IMR-90 (cell line): ENCODE results near the gene ZEB2. TPM values are rescaled to one million over a fixed set of nuclear protein-coding genes. Genes with fewer than 3 reads are reported as not detected.

ENCODE experiments used
- ATAC-seq: fragments of 200-7000 bp; cut with Tn5 transposase; 2 replicates; pipeline ENCODE4 v1.9.1; 2020; ENCODE audit warnings: low read depth, mild to moderate bottlenecking, moderate library complexity
- BruUV-seq: library from RNA; stranded (reverse); fragments of 400-500 nt; replicated peaks from 2 replicates; lab custom pipeline; 2021; lab: Mats Ljungman, UMichigan
- CTCF ChIA-PET: fragments of 300-600 bp; formaldehyde crosslinking; extraction: SDS; loops from one replicate; lab custom pipeline; 2021; ENCODE audit warnings: antibody characterized with exemption; lab: Yijun Ruan, JAX
- POLR2A ChIA-PET: fragments of 300-600 bp; sonication (Branson Sonifier 250); formaldehyde crosslinking; loops from one replicate; lab custom pipeline; 2022; ENCODE audit warnings: antibody characterized with exemption; ENCODE audit not compliant: unreplicated experiment; lab: Charles Lee
- DNase-seq: peaks from one replicate; pipeline ENCODE4 v3.0.0; 2013
- H2AFZ ChIP-seq: replicated peaks from 2 replicates; pipeline ENCODE3; 2013; ENCODE audit warnings: low read length, mild to moderate bottlenecking; ENCODE audit not compliant: poor library complexity
- H2AK5ac ChIP-seq: 2 replicates; pipeline ENCODE4 v1.6.1; 2013; ENCODE audit warnings: low read depth, low read length, inconsistent platforms
- H2AK9ac ChIP-seq: replicated peaks from 2 replicates; pipeline ENCODE3; 2013; ENCODE audit warnings: mild to moderate bottlenecking, low read depth, low read length, moderate library complexity; ENCODE audit not compliant: poor library complexity
- H2BK120ac ChIP-seq: 2 replicates; pipeline ENCODE4 v1.6.1; 2013; ENCODE audit warnings: low read depth, low read length, inconsistent platforms
- H2BK15ac ChIP-seq: 3 replicates; pipeline ENCODE4 v1.6.1; 2013; ENCODE audit warnings: low read depth, low read length, inconsistent platforms
- H2BK20ac ChIP-seq: 2 replicates; pipeline ENCODE4 v1.6.1; 2013; ENCODE audit warnings: low read depth, mild to moderate bottlenecking, inconsistent platforms, low read length, moderate library complexity
- H2BK5ac ChIP-seq: 2 replicates; pipeline ENCODE4 v1.6.1; 2013; ENCODE audit warnings: mild to moderate bottlenecking, low read depth, low read length, inconsistent platforms; ENCODE audit not compliant: poor library complexity, severe bottlenecking
- H3K14ac ChIP-seq: replicated peaks from 2 replicates; pipeline ENCODE4 v1.6.1; 2013; ENCODE audit warnings: low read depth, low read length, inconsistent platforms
- H3K18ac ChIP-seq: 2 replicates; pipeline ENCODE4 v1.6.1; 2013; ENCODE audit warnings: low read depth, low read length, control low read depth
- H3K23ac ChIP-seq: 2 replicates; pipeline ENCODE4 v1.6.1; 2013; ENCODE audit warnings: low read depth, low read length, inconsistent platforms
- H3K27ac ChIP-seq: 2 replicates; pipeline ENCODE4 v1.5.1; 2013; ENCODE audit warnings: mild to moderate bottlenecking, control low read depth, low read length; ENCODE audit not compliant: insufficient read depth
- H3K27me3 ChIP-seq: 2 replicates; pipeline ENCODE4 v1.6.1; 2013; ENCODE audit warnings: low read length; ENCODE audit not compliant: control insufficient read depth, insufficient read depth
- H3K36me3 ChIP-seq: 2 replicates; pipeline ENCODE4 v1.6.1; 2013; ENCODE audit warnings: low read length, mixed read lengths; ENCODE audit not compliant: control insufficient read depth, insufficient read depth
- H3K4ac ChIP-seq: 2 replicates; pipeline ENCODE4 v1.6.1; 2013; ENCODE audit warnings: low read depth, low read length, inconsistent platforms
- H3K4me1 ChIP-seq: 2 replicates; pipeline ENCODE4 v1.6.1; 2013; ENCODE audit warnings: low read length, mixed read lengths; ENCODE audit not compliant: control insufficient read depth, insufficient read depth
- H3K4me2 ChIP-seq: 2 replicates; pipeline ENCODE4 v1.6.1; 2013; ENCODE audit warnings: low read depth, mild to moderate bottlenecking, control low read depth, low read length, moderate library complexity
- H3K4me3 ChIP-seq: 2 replicates; pipeline ENCODE4 v1.5.1; 2013; ENCODE audit warnings: low read depth, mild to moderate bottlenecking, control low read depth, low read length, moderate library complexity; ENCODE audit not compliant: insufficient read depth
- H3K56ac ChIP-seq: 2 replicates; pipeline ENCODE4 v1.6.1; 2013; ENCODE audit warnings: low read length, inconsistent platforms; ENCODE audit not compliant: insufficient read depth; ENCODE audit errors: extremely low read depth
- H3K79me1 ChIP-seq, 2 experiments: 2 replicates each; pipeline ENCODE4 v1.6.1; 2013; ENCODE audit warnings: low read length in 2 of 2, inconsistent platforms in 1 of 2, low read depth in 1 of 2
- H3K9ac ChIP-seq: 2 replicates; pipeline ENCODE4 v1.6.1; 2013; ENCODE audit warnings: low read depth, low read length, control low read depth
- H3K9me1 ChIP-seq: 2 replicates; pipeline ENCODE4 v1.6.1; 2013; ENCODE audit warnings: low read length, inconsistent platforms; ENCODE audit not compliant: insufficient read depth
- H3K9me3 ChIP-seq: 2 replicates; pipeline ENCODE4 v1.6.1; 2013; ENCODE audit warnings: low read length; ENCODE audit not compliant: control insufficient read depth, insufficient read depth
- H4K20me1 ChIP-seq: 2 replicates; pipeline ENCODE4 v1.6.1; 2013; ENCODE audit warnings: low read length, inconsistent platforms; ENCODE audit not compliant: insufficient read depth
- H4K5ac ChIP-seq: 2 replicates; pipeline ENCODE4 v1.6.1; 2013; ENCODE audit warnings: mild to moderate bottlenecking, low read depth, low read length, control low read depth
- H4K8ac ChIP-seq, 2 experiments: 2 replicates each; pipeline ENCODE4 v1.6.1; 2013; ENCODE audit warnings: low read depth in 2 of 2, low read length in 2 of 2, control low read depth in 1 of 2, inconsistent platforms in 1 of 2
- H4K91ac ChIP-seq: 2 replicates; pipeline ENCODE4 v1.6.1; 2013; ENCODE audit warnings: low read depth, low read length, inconsistent platforms; ENCODE audit not compliant: insufficient read depth
- BHLHE40 ChIP-seq: fragments of 150-350 bp; IDR thresholded peaks from 2 replicates; pipeline ENCODE4 v1.6.1; 2016; ENCODE audit warnings: mild to moderate bottlenecking, low read depth, low read length
- CEBPB ChIP-seq: IDR thresholded peaks from 2 replicates; pipeline ENCODE4 v1.6.1; 2012; ENCODE audit warnings: low read depth, low read length, improper control_type of control experiment
- CHD1 ChIP-seq: IDR thresholded peaks from 2 replicates; pipeline ENCODE4 v1.6.1; 2012; ENCODE audit warnings: low read depth, low read length, improper control_type of control experiment
- FOS ChIP-seq: fragments of 150-350 bp; IDR thresholded peaks from 2 replicates; pipeline ENCODE4 v1.6.1; 2016; ENCODE audit warnings: low read depth, low read length
- MAFK ChIP-seq: IDR thresholded peaks from 2 replicates; pipeline ENCODE4 v1.6.1; 2012; ENCODE audit warnings: low read depth, low read length, improper control_type of control experiment
- MAZ ChIP-seq: IDR thresholded peaks from 2 replicates; pipeline ENCODE4 v1.6.1; 2012; ENCODE audit warnings: low read depth, mild to moderate bottlenecking, low read length, improper control_type of control experiment, moderate library complexity, borderline replicate concordance
- MXI1 ChIP-seq: IDR thresholded peaks from 2 replicates; pipeline ENCODE4 v1.6.1; 2012; ENCODE audit warnings: low read depth, mild to moderate bottlenecking, low read length, moderate library complexity, borderline replicate concordance
- NFE2L2 ChIP-seq: fragments of 150-350 bp; IDR thresholded peaks from 2 replicates; pipeline ENCODE4 v1.6.1; 2016; ENCODE audit warnings: low read depth, mild to moderate bottlenecking, low read length
- POLR2A ChIP-seq: IDR thresholded peaks from 2 replicates; pipeline ENCODE4 v1.6.1; 2012; ENCODE audit warnings: mild to moderate bottlenecking, low read depth, low read length
- RAD21 ChIP-seq: IDR thresholded peaks from 2 replicates; pipeline ENCODE4 v1.6.1; 2012; ENCODE audit warnings: low read length, improper control_type of control experiment
- RCOR1 ChIP-seq: IDR thresholded peaks from 2 replicates; pipeline ENCODE4 v1.6.1; 2012; ENCODE audit warnings: mild to moderate bottlenecking, low read length, improper control_type of control experiment; ENCODE audit not compliant: insufficient replicate concordance
- RFX5 ChIP-seq: IDR thresholded peaks from 2 replicates; pipeline ENCODE4 v1.8.0; 2012; ENCODE audit warnings: low read depth, mild to moderate bottlenecking, low read length, moderate library complexity
- SMC3 ChIP-seq: fragments of 150-350 bp; IDR thresholded peaks from 2 replicates; pipeline ENCODE4 v1.6.1; 2016; ENCODE audit warnings: low read depth, mild to moderate bottlenecking, antibody characterized with exemption, low read length, moderate library complexity
- USF2 ChIP-seq: fragments of 150-350 bp; IDR thresholded peaks from 2 replicates; pipeline ENCODE4 v1.6.1; 2017; ENCODE audit warnings: mild to moderate bottlenecking, antibody characterized with exemption, low read length, low read depth
- WGBS, 2 experiments: methylation state at CpG; one replicate each; pipeline versions ENCODE4 v1.1.5 to v1.1.7; 2013; ENCODE audit warnings: missing lambda C conversion rate in 2 of 2; ENCODE audit not compliant: insufficient read length in 1 of 2; ENCODE audit errors: extremely low coverage in 2 of 2; 5-methylcytosine and 5-hydroxymethylcytosine counted together
- dilution Hi-C: fragments of 300-500 bp; cut with HindIII; formaldehyde crosslinking; loops from one replicate; pipeline ENCODE4 v1.14.3; 2018; ENCODE audit warnings: low sequenced_read_pairs; ENCODE audit not compliant: unreplicated experiment
- in situ Hi-C: fragments of 300-500 bp; cut with MboI; formaldehyde crosslinking; loops from 3 replicates; pipeline ENCODE4 v1.14.3; 2019; ENCODE audit warnings: low sequenced_read_pairs, inconsistent platforms, mixed read lengths
- intact Hi-C: fragments of 100-400 bp; cut with micrococcal nuclease; formaldehyde crosslinking; loops from 2 replicates; pipeline ENCODE4 v1.10.0; 2022
- polyA plus RNA-seq, 3 experiments: library from polyadenylated mRNA; depleted of rRNA; stranded (reverse); fragments of >200 nt; gene quantifications; 2 replicates each; pipeline ENCODE4 v1.2.3, GENCODE V29; 2012; ENCODE audit warnings: low replicate concordance in 1 of 3
- total RNA-seq: library from RNA; depleted of rRNA; stranded (reverse); fragments of >200 nt; gene quantifications from 2 replicates; pipeline ENCODE4 v1.2.3, GENCODE V29; 2012
- TF ChIP-seq, protein P1 (sequence below): fragments of 150-350 bp; IDR thresholded peaks from 2 replicates; pipeline ENCODE4 v1.6.1; 2016; ENCODE audit warnings: low read depth, mild to moderate bottlenecking, low read length, moderate library complexity, borderline replicate concordance
- TF ChIP-seq, protein P2 (sequence below): conservative IDR thresholded peaks from 2 replicates; pipeline ENCODE4 v1.5.1; 2012; ENCODE audit warnings: mild to moderate bottlenecking, low read depth, low read length, improper control_type of control experiment

Gene ZEB2
- total and polyA plus RNA-seq, 2 of the 4 experiments (the other 2 are of a cell fraction) = 22.4 to 50.9 TPM

DNA sequence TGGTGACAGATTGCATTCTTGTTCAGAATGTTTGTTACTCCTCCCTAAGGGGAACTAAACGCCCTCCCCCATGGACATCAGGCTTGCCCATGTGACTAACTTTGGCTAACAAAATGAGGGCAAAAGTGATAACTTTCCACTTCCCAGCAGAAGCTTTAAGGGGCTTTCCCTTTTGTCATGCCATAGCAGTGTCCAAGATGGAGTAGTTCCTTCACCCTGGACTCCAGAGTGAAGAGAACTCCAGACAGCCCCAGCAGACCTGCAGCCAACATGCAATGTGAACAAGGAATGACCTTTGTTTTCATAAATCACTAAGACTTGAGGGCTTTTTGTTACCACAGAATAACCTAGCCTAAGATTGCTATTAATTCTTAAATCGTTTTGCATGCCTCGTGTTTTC lies 163.5 kb downstream of the ZEB2 start:
- no peak for ATAC-seq
- peaks cover 5% of the 10 kb centered on the region; the same call in 1 of the 2 replicates for H3K9me1 ChIP-seq
- H2AK9ac ChIP-seq = peak overlapping the region; percentile 58
- peak overlapping the region; percentile 75; the same call in 1 of the 2 replicates for H2AK5ac ChIP-seq
- no peaks in the 10 kb centered on the region for H3K9me3 ChIP-seq
- no peak overlapping the region for H3K56ac ChIP-seq
- H3K9ac ChIP-seq = no peak overlapping the region
- H2AFZ ChIP-seq = peak overlapping the region; percentile 40
- peak overlapping the region; percentile 50 for H2BK20ac ChIP-seq
- no peak overlapping the region for H3K27ac ChIP-seq
- intact Hi-C loops = no loop called here
- no peak overlapping the region; the same call in 1 of the 2 replicates for H3K14ac ChIP-seq
- dilution Hi-C loops = no loop called here
- peak overlapping the region; percentile 45 for H3K4ac ChIP-seq
- 100% methylated on average over 1 of the region's 3 CpGs; no CpG with 5 or more reads in 1 of the 2 experiments for WGBS, 2 experiments
- 0 out of 4 replicates have a peak, but pooled peaks cover 0 to 4% of the 10 kb centered on the region in 2 experiments for H3K79me1 ChIP-seq
- peak overlapping the region; percentile 56; the same call in 2 of the 3 replicates for H2BK15ac ChIP-seq
- no peak overlapping the region for H4K8ac ChIP-seq
- peaks cover 8% of the 10 kb centered on the region; the same call in 1 of the 2 replicates for H3K4me1 ChIP-seq
- peak overlapping the region; percentile 3; the same call in 1 of the 2 replicates for H3K23ac ChIP-seq
- no peaks in the 10 kb centered on the region for H4K20me1 ChIP-seq
- no peak overlapping the region for H3K4me3 ChIP-seq
- H2BK120ac ChIP-seq = peak overlapping the region; percentile 70
- no TSS peak for BruUV-seq
- H4K5ac ChIP-seq = peak overlapping the region; percentile 16; the same call in 1 of the 2 replicates
- POLR2A ChIA-PET = interaction anchor here (0.7 kb wide), 1 partner anchor 18 kb away, joined by 4 read pairs; no protein-coding TSS in a partner anchor
- H3K18ac ChIP-seq = peak overlapping the region; percentile 65; the same call in 1 of the 2 replicates
- H3K27me3 ChIP-seq = no peaks in the 10 kb centered on the region
- TF ChIP-seq CEBPB = no peak
- no peak for TF ChIP-seq CHD1
- TF ChIP-seq, protein P1, sequence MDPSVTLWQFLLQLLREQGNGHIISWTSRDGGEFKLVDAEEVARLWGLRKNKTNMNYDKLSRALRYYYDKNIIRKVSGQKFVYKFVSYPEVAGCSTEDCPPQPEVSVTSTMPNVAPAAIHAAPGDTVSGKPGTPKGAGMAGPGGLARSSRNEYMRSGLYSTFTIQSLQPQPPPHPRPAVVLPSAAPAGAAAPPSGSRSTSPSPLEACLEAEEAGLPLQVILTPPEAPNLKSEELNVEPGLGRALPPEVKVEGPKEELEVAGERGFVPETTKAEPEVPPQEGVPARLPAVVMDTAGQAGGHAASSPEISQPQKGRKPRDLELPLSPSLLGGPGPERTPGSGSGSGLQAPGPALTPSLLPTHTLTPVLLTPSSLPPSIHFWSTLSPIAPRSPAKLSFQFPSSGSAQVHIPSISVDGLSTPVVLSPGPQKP = no peak
- TF ChIP-seq POLR2A = no peak
- TF ChIP-seq BHLHE40 = no peak
- TF ChIP-seq MAZ = no peak
- TF ChIP-seq NFE2L2 = no peak
- no peak for TF ChIP-seq RCOR1
- no peak for TF ChIP-seq USF2
- no peak for TF ChIP-seq MAFK
- no peak for TF ChIP-seq SMC3
- TF ChIP-seq MXI1 = no peak
- TF ChIP-seq, protein P2, sequence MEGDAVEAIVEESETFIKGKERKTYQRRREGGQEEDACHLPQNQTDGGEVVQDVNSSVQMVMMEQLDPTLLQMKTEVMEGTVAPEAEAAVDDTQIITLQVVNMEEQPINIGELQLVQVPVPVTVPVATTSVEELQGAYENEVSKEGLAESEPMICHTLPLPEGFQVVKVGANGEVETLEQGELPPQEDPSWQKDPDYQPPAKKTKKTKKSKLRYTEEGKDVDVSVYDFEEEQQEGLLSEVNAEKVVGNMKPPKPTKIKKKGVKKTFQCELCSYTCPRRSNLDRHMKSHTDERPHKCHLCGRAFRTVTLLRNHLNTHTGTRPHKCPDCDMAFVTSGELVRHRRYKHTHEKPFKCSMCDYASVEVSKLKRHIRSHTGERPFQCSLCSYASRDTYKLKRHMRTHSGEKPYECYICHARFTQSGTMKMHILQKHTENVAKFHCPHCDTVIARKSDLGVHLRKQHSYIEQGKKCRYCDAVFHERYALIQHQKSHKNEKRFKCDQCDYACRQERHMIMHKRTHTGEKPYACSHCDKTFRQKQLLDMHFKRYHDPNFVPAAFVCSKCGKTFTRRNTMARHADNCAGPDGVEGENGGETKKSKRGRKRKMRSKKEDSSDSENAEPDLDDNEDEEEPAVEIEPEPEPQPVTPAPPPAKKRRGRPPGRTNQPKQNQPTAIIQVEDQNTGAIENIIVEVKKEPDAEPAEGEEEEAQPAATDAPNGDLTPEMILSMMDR = no peak
- TF ChIP-seq FOS = no peak
- no peak for TF ChIP-seq RAD21
- no peak for TF ChIP-seq RFX5
- no peak overlapping the region for H3K4me2 ChIP-seq
- H3K36me3 ChIP-seq = no peaks in the 10 kb centered on the region
- peak overlapping the region; percentile 24; the same call in 1 of the 2 replicates for H4K91ac ChIP-seq
- in situ Hi-C loops = no loop called here
- CTCF ChIA-PET = no interaction called here
- H2BK5ac ChIP-seq = no peak overlapping the region
- peak; percentile 11 for DNase-seq
